Measurements from ENCODE around the gene RNF26.

Gene RNF26

DNA sequence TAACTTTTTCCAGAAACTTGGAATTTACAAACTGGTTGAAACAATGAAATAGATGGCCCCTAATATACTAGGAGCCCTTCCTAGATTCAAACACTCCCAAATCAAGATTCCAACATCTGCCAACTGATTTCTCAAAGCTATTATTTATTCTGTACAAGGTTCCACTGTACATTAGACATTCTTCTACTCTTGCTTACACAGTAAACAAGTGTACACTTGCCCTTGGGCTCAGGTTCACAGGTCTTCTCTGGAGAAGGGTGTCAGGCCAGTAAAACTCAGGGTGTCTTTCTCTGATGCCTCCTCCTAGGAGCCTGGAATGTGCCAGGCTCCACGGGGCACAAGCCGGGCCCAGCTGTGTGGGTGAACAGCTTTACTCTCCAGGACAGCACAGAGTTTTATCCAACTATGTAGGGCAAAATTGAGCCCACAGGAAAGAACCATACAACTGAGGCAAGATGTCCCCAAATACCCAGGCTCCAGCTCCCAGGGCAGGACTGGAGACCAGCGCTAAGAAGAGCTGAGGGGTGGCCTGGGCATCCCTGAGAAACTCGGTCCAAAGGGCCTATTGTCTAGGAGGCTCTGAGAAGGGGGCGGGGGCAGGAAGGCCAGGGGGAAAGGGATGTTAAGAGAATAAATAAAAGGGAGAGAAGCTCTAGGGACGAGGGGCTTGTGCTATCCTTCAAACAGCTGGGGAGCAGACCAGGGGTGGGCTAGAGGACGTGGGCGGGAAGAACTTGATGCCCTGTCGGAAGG, 20.9 kb downstream of the RNF26 start:
- no peak for DNase-seq

DNA sequence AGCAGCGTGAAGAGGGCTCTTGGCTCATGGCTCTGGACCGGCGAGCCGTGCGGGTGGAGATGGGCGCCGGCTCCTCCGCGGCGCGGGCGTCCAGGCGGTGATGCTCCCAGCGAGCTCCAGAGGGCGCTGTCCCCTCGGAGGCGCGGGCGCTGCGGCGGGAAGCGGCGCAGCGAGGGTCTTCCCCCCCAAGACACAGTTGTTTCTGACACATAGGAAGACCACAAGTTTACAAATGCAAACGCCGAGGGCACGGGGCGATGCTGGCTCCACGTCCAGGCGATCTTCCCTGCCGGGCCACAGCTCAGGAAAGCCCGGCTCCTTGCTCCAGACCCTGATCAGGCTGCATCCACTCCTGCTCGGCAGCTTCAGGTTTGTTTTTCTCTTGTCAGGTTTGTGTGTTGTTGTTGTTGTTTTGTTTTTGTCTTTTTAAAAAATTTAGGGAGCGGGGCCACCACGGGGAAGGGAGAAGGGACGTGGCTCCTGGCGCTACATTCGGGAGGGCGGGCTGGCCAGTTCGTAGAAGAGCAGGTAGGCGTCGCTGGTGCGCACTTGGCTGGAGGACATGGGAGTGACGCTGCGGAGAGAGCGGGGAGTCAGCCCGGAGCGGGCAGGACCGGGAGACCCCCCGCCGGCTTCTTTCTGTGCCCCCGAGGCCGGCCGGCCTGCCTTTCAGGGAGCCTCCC, 22.2 kb downstream of the RNF26 start:
- no peak for DNase-seq

DNA sequence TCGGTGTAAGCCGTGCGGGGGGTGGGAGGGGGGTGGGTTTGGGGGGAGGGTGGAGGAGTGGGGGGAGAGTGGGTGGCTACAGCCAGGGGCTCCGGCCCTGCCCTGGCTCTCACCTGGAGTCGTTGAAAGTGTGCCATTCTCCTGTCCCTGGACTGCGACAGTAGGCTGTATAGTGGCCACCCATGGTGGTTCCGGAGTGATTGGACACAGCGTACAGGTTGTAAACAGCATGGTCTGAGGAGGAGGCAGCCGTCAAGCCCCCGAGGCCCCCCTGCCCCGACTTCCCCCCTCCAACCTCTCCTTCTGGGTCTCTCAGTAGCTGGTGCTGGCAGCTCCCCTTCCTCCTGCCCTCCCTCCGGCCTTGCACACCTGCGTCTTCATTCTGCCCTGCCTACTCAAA, 22.7 kb downstream of the RNF26 start:
- no peak for DNase-seq

DNA sequence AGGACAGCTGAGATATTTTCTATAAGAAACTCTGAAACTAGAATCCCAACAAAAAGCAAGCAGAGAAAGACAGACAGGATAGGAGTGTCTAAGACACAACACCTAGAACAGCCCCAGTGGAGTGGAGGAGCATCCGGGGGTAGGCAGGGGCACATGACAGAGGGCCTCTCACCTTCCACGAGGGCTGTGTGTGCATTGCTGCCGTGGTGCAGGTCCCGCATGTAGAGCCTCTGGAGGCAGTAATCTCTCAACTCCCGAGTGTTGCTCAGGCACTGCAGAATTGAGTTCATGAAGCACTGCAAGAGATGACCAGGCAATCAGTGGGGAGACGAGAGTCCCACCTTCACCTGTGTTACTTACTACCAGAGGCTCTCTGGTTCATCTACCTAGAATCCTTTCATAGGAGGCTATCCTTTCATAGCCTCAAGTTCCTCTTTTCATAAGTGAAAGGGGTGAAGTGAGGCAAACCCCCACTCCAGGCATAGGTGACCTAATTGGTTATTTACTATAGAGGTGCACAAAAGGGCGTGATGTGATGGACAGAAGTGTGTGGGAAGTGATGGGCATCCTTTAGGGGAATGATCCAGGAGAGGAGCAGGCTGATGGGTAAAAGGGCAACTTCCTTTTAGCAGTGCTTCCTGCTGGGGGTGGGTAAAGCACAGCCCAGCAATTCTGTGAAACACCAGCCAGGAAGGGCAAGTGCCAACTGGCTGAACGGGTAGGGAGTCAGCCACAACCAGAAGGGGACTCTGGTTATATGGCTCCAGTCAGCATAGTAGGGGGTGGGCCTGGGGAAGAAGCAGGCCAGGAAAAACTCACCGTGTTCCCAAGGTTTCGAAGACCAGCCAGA, 25.3 kb downstream of the RNF26 start:
- DNase-seq = no peak

DNA sequence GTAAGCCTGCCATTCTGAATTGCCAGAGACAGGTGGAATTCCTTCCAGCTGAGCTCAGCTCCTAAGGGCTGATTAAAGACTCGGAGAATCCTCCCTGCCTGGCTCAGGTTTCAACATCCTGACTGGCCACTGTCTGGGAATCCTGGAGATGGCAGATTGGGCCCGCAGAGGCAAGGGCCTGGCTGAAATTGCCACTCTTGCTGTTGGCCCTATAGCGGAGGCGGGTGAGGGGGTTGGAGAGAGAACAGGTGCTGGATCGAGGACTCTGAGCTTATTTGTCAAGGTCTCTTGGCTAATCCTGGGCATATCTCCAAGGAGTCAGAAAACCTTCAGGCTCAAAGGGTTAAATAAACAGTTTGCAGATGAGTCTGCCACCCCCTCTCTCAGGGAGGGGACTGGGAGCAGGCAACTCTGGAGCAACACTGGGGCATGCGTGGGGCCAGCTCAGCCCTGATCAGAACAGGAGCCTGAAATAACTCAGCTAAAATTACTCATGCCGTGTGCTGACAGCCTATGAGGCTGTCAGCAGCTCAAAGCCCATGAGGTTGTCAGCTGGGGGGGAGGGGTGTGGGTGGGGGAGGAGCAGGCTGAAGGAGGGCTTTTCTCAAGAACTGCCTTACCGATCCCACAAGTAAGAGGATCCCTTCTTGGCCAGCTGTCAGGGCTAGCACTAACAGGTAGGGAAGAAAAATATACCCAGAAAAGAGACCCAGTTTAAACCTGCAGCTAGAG, 26.9 kb downstream of the RNF26 start:
- DNase-seq = peak; percentile 95

DNA sequence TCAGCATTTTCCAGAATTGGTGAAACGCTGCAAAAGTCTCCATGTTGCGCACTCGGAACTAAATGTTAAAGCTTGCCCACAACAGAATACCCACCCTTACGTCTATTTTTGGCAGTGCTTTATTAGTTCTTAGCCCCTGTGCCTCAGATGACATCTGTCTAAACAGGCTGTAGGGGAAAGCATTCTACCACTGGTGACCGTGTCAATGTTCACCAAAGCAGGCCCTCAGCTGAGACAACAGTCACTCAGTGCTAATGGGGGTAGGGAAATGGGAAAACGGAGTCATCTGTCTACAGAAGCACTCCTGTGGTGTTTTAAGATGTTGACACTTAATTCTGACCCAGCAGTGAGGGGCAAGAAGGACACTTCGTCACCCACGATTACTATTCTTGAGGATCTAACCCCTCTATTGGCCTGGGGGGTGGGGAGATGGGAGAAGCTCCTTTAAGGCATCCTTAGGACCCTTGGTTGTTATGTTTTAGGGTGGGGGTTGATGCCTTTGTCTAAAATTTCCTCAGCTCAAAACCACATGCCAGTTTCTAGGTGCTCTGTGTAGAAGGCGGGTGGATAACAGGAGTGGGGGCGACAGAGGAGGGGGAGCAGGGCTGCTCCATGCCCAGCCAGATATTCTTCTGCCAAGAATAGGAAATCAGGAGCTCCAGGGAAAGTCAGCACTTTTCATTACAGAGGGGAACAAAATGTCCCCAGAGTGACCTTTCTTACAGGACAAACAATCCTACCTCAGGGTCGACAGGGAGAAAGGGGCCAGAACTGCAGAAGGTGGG, 27.8 kb downstream of the RNF26 start:
- no peak for DNase-seq

DNA sequence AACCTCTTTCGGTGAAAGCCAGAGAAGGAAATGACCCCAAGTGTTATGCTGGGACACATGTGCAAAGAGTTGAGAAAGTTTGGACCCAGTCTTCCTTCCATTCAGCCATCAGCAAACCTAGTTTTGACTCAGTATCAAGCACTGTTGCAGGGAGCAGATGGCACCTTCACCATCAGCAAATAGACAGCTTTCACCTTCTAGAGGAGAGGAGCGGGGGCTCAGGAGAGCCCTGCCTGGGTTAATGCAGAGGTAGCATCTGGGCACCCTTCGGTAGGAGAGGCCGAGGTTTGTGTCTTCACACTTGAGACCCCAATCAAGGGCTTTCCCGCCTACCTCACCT, 28.4 kb downstream of the RNF26 start:
- peak; percentile 33 for DNase-seq

DNA sequence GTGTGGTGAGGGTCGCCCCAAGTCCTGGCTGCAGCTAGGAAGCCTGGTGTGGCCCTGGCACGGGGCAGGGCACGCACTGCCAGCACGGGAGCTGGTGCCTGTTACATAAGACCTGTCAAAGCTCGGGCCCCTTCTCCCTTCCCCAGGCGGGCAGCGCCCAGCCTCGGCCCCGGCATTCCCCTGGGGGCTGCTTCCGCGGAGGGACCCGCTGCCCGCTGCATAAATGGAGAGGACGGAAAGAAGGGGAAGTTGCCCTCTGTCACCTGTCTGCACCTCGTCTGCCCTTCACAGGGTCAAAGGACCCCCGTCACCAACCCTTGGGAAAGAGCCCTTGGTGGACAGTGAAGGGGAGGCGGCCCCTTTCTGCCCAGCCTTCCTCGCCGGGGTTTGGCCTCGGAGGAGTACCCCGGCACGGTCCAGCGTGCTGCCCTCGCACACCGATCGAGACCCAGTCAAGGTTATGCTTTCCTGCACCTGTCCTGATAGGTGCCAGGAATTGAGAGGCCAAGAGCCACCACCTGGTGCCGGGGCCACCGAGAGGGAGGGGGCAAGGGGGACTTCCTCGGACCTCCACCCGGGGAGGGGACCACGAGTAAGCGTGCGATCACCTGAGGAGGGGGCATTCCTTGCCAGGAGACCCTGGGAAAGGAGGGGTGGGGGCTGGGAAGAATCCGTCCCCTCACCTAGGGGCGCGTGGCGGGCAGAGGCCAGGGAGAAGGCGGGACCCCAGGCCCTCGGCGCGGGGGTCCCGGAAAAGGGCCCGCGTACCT, 28.9 kb downstream of the RNF26 start:
- no peak for DNase-seq

DNA sequence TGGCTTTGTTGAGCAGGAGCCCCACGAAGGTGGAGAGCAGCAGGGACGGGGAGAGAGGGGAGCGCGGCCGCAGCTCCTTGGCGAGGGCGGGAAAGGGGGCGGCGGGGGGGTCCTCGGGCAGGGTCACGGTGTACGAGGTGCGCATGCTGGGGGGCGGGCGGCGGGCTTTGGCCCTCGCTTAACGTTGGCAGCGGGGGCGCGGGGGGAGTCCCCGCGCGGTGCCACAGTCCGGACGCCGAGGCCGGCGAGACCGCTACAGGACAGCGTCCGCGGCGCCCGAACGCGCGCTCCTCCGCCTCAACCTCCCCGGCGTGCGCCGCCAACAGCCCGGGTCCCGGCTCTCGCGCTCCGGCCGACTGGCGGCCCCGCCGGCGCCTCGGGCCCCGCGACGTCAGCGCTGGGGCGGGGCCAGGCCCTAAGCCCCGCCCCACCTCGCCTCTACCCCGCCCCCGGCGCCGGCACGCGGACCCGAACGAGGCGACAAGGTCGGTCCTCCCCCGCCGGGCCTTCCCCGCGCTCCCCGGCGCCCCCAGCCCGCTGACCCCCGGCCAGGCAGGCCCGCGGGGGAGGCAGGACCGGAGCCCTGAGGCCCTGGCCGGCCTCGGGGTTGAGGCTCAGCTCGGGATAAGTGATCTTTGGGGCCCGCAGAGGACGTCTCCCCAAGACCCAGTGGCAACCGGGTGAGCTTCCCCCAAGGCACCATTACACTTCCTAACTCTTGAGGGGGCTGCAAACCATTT, 29.7 kb downstream of the RNF26 start:
- DNase-seq = no peak

DNA sequence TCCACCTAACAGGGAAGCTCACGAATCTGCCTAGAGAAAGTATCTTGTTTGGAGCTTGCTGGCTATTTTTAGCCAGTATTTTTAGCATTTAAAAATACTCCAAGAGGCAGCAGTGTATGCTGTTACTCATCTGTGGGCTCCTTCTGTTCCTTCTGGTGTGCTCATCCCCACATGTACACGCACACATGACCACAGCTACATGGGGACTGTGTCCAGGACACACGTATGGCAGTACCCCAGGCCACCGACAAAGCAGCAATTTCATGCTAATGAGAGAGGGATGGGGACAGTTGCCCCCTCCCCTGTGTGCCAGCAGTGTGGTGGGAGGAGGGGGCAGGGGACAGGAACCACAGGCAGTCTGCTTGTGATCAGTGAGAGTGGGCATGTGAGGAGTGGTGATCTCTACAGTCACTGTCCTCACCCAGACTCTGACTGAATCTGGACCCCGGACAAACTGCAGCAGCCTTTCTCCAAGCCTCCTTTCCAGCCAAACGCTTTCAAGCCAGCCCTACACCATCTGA, 30.8 kb downstream of the RNF26 start:
- DNase-seq = no peak

DNA sequence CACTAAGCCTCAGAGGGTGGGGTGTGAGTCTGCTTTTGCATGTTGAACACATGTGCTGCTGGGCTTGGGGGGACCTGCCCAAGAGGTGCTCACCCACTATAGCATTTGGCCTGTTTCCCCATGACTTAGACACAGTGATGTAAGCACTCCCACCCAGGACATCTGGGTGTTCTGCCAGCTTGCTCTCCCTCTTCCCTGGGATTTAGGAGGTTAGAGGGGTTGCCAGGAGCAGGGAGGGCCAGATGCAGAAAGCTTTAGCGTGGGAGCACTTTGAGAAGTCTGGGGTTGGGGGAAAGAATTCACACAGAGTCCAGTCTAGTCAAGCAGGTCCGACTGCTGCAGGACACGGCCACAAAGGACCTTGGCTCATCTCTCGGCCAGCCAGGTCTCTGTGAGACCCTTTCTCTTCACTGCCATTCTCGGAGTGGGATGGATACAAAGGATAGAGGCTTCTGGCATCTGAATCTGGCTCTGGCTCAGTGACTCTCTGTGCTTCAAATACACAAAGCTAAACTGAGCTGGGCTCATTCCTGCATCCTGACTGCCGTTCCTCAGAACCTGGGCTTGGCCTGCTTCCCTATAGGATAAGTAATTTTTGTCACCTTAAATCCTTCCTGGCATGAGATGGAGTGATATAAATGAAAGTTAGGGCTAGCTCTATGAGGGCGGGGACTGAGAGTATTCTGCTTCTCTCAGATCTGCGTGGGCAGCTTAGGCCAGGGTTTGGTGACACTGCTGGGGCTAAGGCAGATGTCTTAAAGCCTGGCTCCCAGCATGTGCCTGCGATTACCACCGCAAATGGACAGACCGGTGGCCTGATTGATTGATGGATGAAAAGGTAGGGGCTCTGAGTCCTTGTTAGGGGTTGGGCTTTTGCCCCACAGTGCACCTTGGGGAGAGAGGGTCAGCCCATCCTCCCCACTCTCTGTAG, 32.6 kb downstream of the RNF26 start:
- DNase-seq = no peak

DNA sequence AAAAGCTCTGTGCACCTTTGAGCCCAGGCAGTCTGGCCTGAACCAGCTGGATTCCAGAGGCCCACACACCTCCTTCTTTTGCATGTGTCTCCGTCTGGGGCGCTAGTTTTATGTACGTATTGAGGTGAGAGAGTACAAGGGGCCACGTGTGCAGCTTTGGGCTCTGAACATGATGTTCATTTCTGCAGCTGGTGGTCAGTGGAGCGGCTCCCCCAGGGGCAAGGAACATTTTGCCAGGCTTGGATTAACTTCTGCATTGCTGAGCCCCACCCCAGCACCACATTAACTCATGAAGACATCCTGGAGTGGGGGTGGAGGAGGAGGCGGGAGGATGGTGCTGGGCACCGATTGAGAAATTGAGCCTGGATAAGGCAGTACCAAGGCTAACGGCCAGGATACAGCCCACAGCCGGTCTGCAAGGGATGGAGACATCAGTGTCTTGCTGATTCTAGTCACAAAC, 33.4 kb downstream of the RNF26 start:
- DNase-seq = no peak

DNA sequence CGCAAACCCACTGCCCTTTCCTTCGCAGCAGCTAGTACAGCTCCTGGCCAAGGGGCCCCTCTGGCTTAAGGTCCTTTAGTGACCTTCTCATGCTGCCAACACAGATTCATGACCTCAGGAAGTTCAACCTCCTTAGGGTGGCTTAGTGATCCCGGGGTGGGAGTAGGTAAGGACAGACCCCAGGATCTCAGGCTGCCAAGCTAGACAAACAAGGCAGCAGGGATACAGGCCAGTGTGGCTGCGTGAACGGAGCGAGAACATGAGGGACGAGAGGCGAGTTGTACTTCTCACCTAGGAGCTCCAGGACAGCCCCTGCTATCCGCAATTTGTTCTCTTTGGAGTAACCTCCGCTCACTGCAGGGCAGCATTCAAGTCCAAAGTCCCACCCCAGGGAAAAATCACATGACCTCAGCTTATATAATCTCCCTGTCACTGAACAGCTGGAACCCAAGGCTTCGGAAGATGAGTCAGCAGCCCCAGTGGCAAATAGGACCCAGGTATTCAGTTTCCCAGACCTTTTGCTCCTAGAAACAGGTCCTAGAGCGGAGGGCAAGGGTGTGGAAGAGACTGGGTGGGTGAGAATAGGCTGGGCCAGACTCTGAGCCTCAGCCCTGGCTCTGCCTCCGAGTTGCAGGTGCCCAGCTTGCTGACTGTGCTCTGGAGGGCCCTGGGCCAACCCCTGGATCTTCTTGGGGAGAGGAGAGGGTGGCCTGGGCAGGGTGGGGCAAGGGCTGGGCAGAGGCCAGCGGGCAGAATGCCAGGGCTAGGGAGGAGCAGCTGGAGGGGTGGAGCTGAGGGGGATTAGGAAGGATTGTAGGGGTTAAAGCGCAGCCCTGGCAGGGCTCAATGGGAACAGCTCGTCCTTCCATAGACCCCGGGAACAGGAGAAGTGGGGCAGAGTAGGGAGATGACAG, 34.1 kb downstream of the RNF26 start:
- peak; percentile 87 for DNase-seq

DNA sequence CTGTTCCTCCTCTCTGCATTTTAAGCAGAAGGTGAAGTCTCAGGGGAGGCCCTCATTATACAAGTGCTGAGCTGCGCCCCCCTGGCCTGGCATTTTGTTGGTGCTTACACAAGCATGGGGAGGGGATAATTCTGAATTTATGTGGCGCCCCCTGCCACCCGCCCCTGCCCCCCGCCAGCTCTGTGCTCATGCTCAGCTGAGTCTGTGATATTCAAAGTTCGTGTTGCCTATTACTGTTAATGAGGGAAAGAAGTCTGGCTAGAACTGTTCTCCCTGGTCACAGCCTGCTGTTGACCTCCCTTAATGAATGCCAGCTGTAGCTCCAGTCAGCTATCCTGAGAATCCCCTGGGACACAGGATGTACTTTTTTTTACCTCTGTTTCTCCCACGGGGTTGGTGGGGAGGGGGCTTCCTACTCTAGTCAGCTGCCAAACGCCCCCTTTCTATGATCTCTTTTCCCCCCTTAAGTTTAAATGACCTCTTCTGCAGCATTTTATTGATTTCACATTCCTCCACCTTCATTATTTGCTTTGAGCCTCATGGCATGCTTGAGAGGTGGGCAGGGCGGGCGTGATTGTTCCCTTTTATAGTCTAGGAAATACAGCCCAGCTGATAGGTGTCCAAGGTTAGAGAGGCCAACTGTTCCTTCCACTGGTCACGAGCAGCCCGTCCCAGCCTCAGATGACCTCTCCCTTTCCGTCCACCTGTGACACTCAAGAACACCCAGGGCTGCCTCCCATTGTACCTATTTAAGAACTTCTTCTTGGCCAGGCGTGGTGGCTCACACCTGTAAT, 35.0 kb downstream of the RNF26 start:
- DNase-seq = no peak

DNA sequence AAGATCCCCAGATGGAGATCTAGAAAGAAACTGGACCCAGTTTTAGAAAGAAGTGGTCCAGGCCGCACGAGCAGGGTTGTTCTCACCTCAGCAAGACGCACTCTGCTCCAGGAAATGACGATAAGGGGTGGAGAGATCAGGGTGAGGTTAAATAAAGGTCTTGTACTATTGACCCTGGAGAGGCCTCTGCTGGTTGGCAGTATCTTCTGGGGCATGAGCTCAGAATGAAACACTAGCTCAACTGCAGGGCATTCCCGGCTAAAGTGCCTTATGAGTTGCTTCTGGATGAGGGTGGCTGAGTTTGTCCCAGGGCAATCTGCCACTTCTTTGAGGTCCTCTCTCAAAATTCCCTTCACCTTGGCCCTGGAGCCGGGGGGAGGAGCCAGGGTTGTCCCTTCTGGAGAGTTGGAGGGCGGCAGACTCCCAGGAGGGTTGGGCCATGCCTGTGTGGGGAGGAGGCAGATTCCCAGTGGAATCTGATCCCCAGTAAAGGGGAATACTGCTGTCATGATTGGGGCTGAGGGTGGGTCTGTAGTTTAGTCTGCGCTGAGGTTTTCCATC, 36.2 kb downstream of the RNF26 start:
- peak; percentile 38 for DNase-seq

DNA sequence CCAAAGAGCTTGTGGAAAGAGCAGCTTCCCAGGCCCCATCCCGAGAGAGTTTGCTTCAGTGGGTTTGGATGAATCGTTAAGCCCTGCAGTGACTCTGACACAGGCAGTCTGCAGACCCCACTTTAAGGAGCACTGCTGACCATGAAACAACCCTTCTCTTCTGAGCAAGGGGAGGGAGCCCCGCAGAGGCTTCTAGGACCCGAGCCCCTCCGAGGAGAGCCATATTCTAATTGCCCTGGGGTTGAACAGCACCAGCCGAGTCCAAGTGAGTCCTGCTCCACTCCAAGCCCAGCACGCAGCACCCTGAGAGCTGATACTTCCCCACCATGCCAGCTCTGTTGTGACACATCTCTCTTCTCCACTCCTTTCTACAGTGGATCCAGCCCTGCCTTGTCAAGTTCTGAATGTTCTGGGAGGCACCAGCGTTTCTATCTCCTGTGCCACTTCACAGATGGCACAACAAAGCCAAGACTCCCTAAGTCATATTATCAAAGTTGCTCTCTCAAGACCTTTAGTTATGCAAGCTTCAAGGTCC, 36.8 kb downstream of the RNF26 start:
- DNase-seq = no peak

DNA sequence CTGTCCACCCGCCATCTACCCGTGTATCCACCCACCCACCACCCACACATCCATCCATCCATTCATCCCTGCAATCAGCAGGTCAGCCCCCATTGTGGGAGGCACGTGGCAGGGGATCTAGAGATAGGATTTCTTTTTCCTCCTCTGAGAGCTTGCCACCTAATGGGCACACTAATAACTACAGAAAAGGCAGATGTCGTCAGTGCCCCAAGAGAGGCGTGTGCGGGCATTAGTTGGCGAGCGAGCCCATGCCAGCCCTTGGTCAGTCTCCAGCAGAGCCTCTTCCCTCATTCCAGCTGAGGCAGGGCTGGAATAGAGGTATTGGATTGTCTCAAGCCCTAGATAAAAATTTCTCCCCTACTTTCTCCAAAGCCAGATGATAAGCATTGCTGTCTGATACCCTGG, 37.5 kb downstream of the RNF26 start:
- DNase-seq = peak; percentile 69

Measured in NCI-H524 treated with DMSO at 0.1 percent for 48 hours (cell line).